ENCODE data around the gene KIF6.

DNA sequence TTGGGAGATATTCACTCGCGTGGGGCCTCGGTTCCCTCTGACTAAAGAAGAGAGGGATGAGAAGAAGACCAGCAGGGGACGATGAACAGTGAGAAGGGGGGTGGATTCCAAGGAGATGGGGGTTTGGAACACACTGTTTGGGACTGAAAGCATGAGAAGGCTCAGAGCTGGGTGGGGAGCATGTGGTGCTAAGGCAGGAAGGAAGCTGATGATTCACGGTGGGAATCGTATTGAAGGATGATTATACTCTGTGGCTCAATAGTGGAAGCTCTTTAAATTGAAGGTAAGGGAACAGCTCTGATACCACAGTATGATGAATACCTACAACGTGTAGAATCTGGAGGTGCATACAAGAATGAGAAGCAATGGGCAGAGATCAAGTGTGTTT is 285.2 kb downstream of the KIF6 start:
- no peak for TF ChIP-seq CTCF (conservative IDR thresholded peaks at IDR 0.05; ENCODE audit: low read depth, low read length)
- no peak for TF ChIP-seq EZH2 (IDR thresholded peaks at IDR 0.05; ENCODE audit: borderline replicate concordance, low read depth, low read length, poor library complexity, severe bottlenecking)
